Keratinocyte (primary cell): Measurements from ENCODE around the gene FBLIM1.
"Not testable (repeated sequence)": the region's sequence is repeated elsewhere in the genome, so short reads cannot be mapped to it uniquely, and the experiment has no call there.

ENCODE experiments used
- EZH2 ChIP-seq: IDR thresholded peaks from one replicate; pipeline ENCODE4 v1.6.1; 2012; ENCODE audit warnings: inconsistent platforms, mild to moderate bottlenecking, low read length, moderate library complexity
- TF ChIP-seq, protein P1 (sequence below), 3 experiments: IDR thresholded peaks in 1 of 3; conservative IDR thresholded peaks in 1 of 3; optimal IDR thresholded peaks in 1 of 3; 2 replicates in 2 of 3; 3 replicates in 1 of 3; pipeline versions ENCODE3 to v1.5.1; 2011; ENCODE audit warnings: low read length in 3 of 3, mild to moderate bottlenecking in 3 of 3, moderate library complexity in 2 of 3, control low read depth in 1 of 3, inconsistent platforms in 1 of 3; ENCODE audit not compliant: insufficient read depth in 2 of 3; ENCODE audit errors: extremely low read depth in 1 of 3

DNA sequence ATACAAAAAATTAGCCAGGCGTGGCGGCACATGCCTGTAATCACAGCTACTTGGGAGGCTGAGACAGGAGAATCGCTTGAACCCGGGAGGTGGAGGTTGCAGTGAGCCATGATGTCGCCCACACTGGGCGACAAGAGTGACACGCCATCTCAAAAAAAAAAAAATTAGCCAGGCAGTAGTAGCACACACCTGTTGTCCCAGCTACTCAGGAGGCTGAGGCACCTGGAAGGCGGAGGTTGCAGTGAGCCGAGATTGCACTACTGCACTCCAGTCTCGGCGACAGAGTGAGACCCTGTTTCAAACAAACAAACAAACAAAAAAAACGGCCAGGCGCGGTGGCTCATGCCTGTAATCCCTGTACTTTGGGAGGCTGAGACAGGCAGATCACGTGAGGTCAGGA, 69.0 kb downstream of the FBLIM1 start:
- TF ChIP-seq, protein P1, sequence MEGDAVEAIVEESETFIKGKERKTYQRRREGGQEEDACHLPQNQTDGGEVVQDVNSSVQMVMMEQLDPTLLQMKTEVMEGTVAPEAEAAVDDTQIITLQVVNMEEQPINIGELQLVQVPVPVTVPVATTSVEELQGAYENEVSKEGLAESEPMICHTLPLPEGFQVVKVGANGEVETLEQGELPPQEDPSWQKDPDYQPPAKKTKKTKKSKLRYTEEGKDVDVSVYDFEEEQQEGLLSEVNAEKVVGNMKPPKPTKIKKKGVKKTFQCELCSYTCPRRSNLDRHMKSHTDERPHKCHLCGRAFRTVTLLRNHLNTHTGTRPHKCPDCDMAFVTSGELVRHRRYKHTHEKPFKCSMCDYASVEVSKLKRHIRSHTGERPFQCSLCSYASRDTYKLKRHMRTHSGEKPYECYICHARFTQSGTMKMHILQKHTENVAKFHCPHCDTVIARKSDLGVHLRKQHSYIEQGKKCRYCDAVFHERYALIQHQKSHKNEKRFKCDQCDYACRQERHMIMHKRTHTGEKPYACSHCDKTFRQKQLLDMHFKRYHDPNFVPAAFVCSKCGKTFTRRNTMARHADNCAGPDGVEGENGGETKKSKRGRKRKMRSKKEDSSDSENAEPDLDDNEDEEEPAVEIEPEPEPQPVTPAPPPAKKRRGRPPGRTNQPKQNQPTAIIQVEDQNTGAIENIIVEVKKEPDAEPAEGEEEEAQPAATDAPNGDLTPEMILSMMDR (optimal IDR thresholded peaks at IDR 0.05 in 1 of 3, IDR thresholded peaks at IDR 0.05 in 1 of 3, conservative IDR thresholded peaks at IDR 0.05 in 1 of 3; ENCODE audit: extremely low read depth in 1 of 3, insufficient read depth in 2 of 3, low read length in 3 of 3), result not testable (repeated sequence)
- not testable (repeated sequence) for TF ChIP-seq EZH2
